Measurements from ENCODE around the gene NIPSNAP3A.

DNA sequence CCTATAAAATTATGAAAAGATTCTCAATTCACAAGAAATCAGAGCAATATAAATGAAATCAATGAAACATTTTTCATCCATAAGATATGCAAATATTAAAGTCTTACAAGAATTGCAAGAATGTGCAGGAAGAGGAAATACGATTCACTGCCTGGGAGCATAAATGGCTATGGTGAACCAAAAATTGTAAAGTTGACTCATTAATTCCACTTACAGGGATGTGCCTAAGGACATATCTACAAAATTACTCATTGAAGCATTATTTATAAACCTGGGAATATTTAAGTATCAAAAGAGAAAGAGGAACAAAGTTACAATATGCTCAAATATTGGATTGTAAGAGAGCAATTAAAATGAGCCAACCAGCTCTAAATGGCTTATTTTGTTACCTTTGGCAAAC is 6.9 kb upstream of the NIPSNAP3A start:
- TF ChIP-seq CTCF (IDR thresholded peaks at IDR 0.05): no peak
- no peak for TF ChIP-seq POLR2A (IDR thresholded peaks at IDR 0.05)
